B cell (primary cell): ENCODE measurements around the gene RAB12. TPM values are rescaled to one million over a fixed set of nuclear protein-coding genes. Genes with fewer than 3 reads are reported as not detected.
"Not testable (repeated sequence)": the region's sequence is repeated elsewhere in the genome, so short reads cannot be mapped to it uniquely, and the experiment has no call there.

Experiments used
- ATAC-seq: fragments of 200-7000 bp; cut with Tn5 transposase; one replicate; pipeline ENCODE4 v1.10.0; 2021; ENCODE audit warnings: low read depth, mild to moderate bottlenecking, moderate number of reproducible peaks, moderate library complexity
- CTCF ChIA-PET: fragments of 350-600 bp; sonication (Branson Sonifier 250); formaldehyde crosslinking; loops from one replicate; lab custom pipeline; 2021; ENCODE audit warnings: antibody characterized with exemption, inconsistent platforms; lab: Charles Lee
- POLR2A ChIA-PET: fragments of 350-600 bp; sonication (Branson Sonifier 250); formaldehyde crosslinking; loops from one replicate; lab custom pipeline; 2021; ENCODE audit warnings: antibody characterized with exemption; lab: Charles Lee
- DNase-seq: peaks from one replicate; pipeline ENCODE4 v3.0.0; 2013
- H2AFZ ChIP-seq: 2 replicates; pipeline ENCODE4 v1.6.1; 2012; ENCODE audit warnings: mild to moderate bottlenecking, low read depth, low read length; ENCODE audit not compliant: insufficient read depth, poor library complexity, severe bottlenecking
- H3K27ac ChIP-seq, 2 donors: 1 replicate in 1 of 2; 2 replicates in 1 of 2; pipeline ENCODE4 v1.5.1; 2012 to 2013; ENCODE audit warnings: low read length in 2 of 2, mild to moderate bottlenecking in 2 of 2, moderate library complexity in 1 of 2
- H3K27me3 ChIP-seq, 4 experiments: fragments of 200-600 bp in 1 of 4; sonication (generic) in 1 of 4; replicated peaks in 1 of 4; 1 replicate in 2 of 4; 2 replicates in 2 of 4; pipeline versions ENCODE4 v1.6.1 to v1.7.0; 2013 to 2016; ENCODE audit warnings: low read length in 3 of 4, mild to moderate bottlenecking in 2 of 4, mixed read lengths in 1 of 4, moderate library complexity in 1 of 4; ENCODE audit not compliant: insufficient read depth in 4 of 4, control insufficient read depth in 3 of 4; ENCODE audit errors: control extremely low read depth in 1 of 4
- H3K36me3 ChIP-seq, 2 experiments: replicated peaks in 1 of 2; 1 replicate in 1 of 2; 2 replicates in 1 of 2; pipeline versions ENCODE4 v1.6.1 to v1.7.1; 2013; ENCODE audit warnings: low read length in 1 of 2; ENCODE audit not compliant: insufficient read depth in 2 of 2, control insufficient read depth in 1 of 2; ENCODE audit errors: control extremely low read depth in 1 of 2, extremely low read depth in 1 of 2
- H3K4me1 ChIP-seq, 2 donors: fragments of 200-600 bp in 1 of 2; sonication (generic) in 1 of 2; 1 replicate in 1 of 2; 2 replicates in 1 of 2; pipeline versions ENCODE4 v1.5.1 to v1.6.1; 2013 to 2017; ENCODE audit warnings: low read length in 2 of 2; ENCODE audit not compliant: control insufficient read depth in 2 of 2, insufficient read depth in 2 of 2
- H3K4me2 ChIP-seq: replicated peaks from 2 replicates; pipeline ENCODE3; 2012; ENCODE audit warnings: mild to moderate bottlenecking, low read depth, low read length; ENCODE audit not compliant: poor library complexity, severe bottlenecking
- H3K4me3 ChIP-seq, 5 experiments: fragments of 200-600 bp in 1 of 5; sonication (generic) in 1 of 5; 1 replicate in 3 of 5; 2 replicates in 2 of 5; pipeline versions ENCODE4 v1.5.1 to v1.7.0; 2011 to 2016; ENCODE audit warnings: low read length in 4 of 5, mild to moderate bottlenecking in 4 of 5, low read depth in 2 of 5, control low read depth in 1 of 5, moderate library complexity in 1 of 5; ENCODE audit not compliant: insufficient read depth in 1 of 5; ENCODE audit errors: control extremely low read depth in 1 of 5, extremely low read depth in 1 of 5
- H3K79me2 ChIP-seq: fragments of 200-600 bp; sonication (generic); one replicate; pipeline ENCODE4 v1.6.0; 2016; ENCODE audit warnings: low read length; ENCODE audit not compliant: control insufficient read depth, insufficient read depth
- H3K9ac ChIP-seq: fragments of 200-600 bp; sonication (generic); 2 replicates; pipeline ENCODE4 v1.6.1; 2017; ENCODE audit warnings: mild to moderate bottlenecking, low read length, moderate library complexity
- H3K9me3 ChIP-seq, 3 donors: one replicate each; pipeline versions ENCODE4 v1.6.1 to v1.7.1; 2013; ENCODE audit warnings: low read length in 2 of 3; ENCODE audit not compliant: control insufficient read depth in 2 of 3, insufficient read depth in 1 of 3; ENCODE audit errors: control extremely low read depth in 1 of 3
- H4K20me1 ChIP-seq: 2 replicates; pipeline ENCODE4 v1.6.0; 2012; ENCODE audit warnings: mild to moderate bottlenecking, low read length; ENCODE audit not compliant: insufficient read depth, control insufficient read depth, poor library complexity, severe bottlenecking
- H3K27ac Mint-ChIP-seq: one replicate; pipeline ENCODE4 v1.8.0; 2021; ENCODE audit warnings: mixed read lengths
- H3K27me3 Mint-ChIP-seq: one replicate; pipeline ENCODE4 v1.8.0; 2021; ENCODE audit warnings: mixed read lengths
- H3K4me1 Mint-ChIP-seq: one replicate; pipeline ENCODE4 v1.8.0; 2021; ENCODE audit warnings: mixed read lengths
- H3K4me3 Mint-ChIP-seq: one replicate; pipeline ENCODE4 v1.8.0; 2021; ENCODE audit warnings: mixed read lengths
- H3K9me3 Mint-ChIP-seq: one replicate; pipeline ENCODE4 v1.8.0; 2022; ENCODE audit warnings: mixed read lengths; ENCODE audit not compliant: insufficient read depth
- CTCF ChIP-seq: fragments of 200-600 bp; IDR thresholded peaks from one replicate; pipeline ENCODE4 v1.8.0; 2022; ENCODE audit warnings: antibody characterized with exemption, mild to moderate bottlenecking
- EZH2 ChIP-seq: IDR thresholded peaks from 2 replicates; pipeline ENCODE4 v1.6.1; 2012; ENCODE audit warnings: borderline replicate concordance, low read depth, mild to moderate bottlenecking, moderate library complexity, low read length; ENCODE audit not compliant: insufficient read depth, poor library complexity, severe bottlenecking
- WGBS: methylation state at CpG from one replicate; pipeline ENCODE4 v1.1.5; 2013; ENCODE audit warnings: missing lambda C conversion rate; ENCODE audit not compliant: insufficient coverage; 5-methylcytosine and 5-hydroxymethylcytosine counted together
- intact Hi-C: fragments of 100-400 bp; cut with micrococcal nuclease; formaldehyde crosslinking; loops from one replicate; pipeline ENCODE4 v1.10.0; 2022
- polyA plus RNA-seq: library from polyadenylated mRNA; depleted of rRNA; stranded (reverse); fragments of >200 nt; gene quantifications from 2 replicates; pipeline ENCODE4 v1.2.3, GENCODE V29; 2012
- total RNA-seq, 2 donors: library from RNA; stranded (reverse); fragments of 120-200 nt in 1 of 2; gene quantifications; 1 replicate in 1 of 2; 2 replicates in 1 of 2; pipeline versions ENCODE4 v1.2.3 to v1.2.4, GENCODE V29; 2013 to 2022

RAB12 gene
- total and polyA plus RNA-seq, 2 donors (not counting 1 experiment from before 2014, with no cell fraction given) = 12.8 to 38.7 TPM

- peak overlapping the region; percentile 21 for H3K4me3 Mint-ChIP-seq
Measured at GRCh38 chr18:8620845-8621244, 11.6 kb downstream of the RAB12 start.

GRCh38 chr18:8622625-8623024 is 13.4 kb downstream of the RAB12 start:
- H3K27ac ChIP-seq, POLR2A ChIA-PET: not testable (repeated sequence)

More at GRCh38 chr18:8620845-8621244, 11.6 kb downstream of the RAB12 start:
- Histone ChIP-seq H3K36me3 (peaks cover 1 to 9% of the 10 kb centered on the region in 2 experiments), H2AFZ (no peak overlapping the region), H3K27me3 (no peaks in the 10 kb centered on the region), H4K20me1 (peaks cover 44% of the 10 kb centered on the region), H3K9me3 (peaks cover 0 to 6% (median 0%) of the 10 kb centered on the region in 3 donors), H3K9ac (peak overlapping the region; percentile 6), H3K4me3 (peak overlapping the region in 1 of 5 experiments; percentile 13), H3K27ac (peak overlapping the region in 1 of 2 donors; percentile 40), H3K4me1 (peaks cover 34 to 38% of the 10 kb centered on the region in 2 donors), H3K4me2 (peak overlapping the region; percentile 26), H3K79me2 (peaks cover 72% of the 10 kb centered on the region)
- WGBS = 0% methylated on average over 1 of the region's 3 CpGs
- ChIA-PET POLR2A (no interaction called here), CTCF (interaction anchor here (0.7 kb wide), 1 partner anchor 367 kb away, joined by 3 read pairs; no protein-coding TSS in a partner anchor)
- DNase-seq (no peak), ATAC-seq (no peak)
- TF ChIP-seq CTCF (no peak), EZH2 (no peak)
- Mint-ChIP-seq H3K27ac (peak overlapping the region; percentile 60), H3K4me1 (peaks cover 69% of the 10 kb centered on the region), H3K27me3 (no peaks in the 10 kb centered on the region), H3K9me3 (no peaks in the 10 kb centered on the region)
- intact Hi-C loops = no loop called here

More at GRCh38 chr18:8622625-8623024, 13.4 kb downstream of the RAB12 start:
- CTCF ChIA-PET, H3K9ac ChIP-seq, H3K9me3 Mint-ChIP-seq, H3K27me3 Mint-ChIP-seq, ATAC-seq, H2AFZ ChIP-seq, H3K4me3 ChIP-seq, DNase-seq, H3K4me2 ChIP-seq, H3K27me3 ChIP-seq, intact Hi-C loops, H3K9me3 ChIP-seq: not testable (repeated sequence)
- peaks cover 54% of the 10 kb centered on the region for H3K79me2 ChIP-seq
- Mint-ChIP-seq H3K4me1 (peaks cover 57% of the 10 kb centered on the region), H3K27ac (peak overlapping the region; percentile 57), H3K4me3 (peak overlapping the region; percentile 80)
- H3K4me1 ChIP-seq = peaks cover 34 to 38% of the 10 kb centered on the region in 2 donors
- peaks cover 3 to 27% of the 10 kb centered on the region in 2 experiments for H3K36me3 ChIP-seq
- WGBS = 95% methylated on average over 7 of the region's 10 CpGs
- peaks cover 32% of the 10 kb centered on the region for H4K20me1 ChIP-seq
